DOHH2 (cell line): Measurements from ENCODE around the gene TMEM119.

Source experiments
- H3F3A ChIP-seq: fragments of 200-600 bp; sonication (generic), shearing (Covaris generic); 2 replicates; pipeline ENCODE4 v1.6.0; 2016; ENCODE audit warnings: antibody characterized with exemption, mild to moderate bottlenecking; ENCODE audit not compliant: control insufficient read depth, insufficient read depth
- H3K27ac ChIP-seq: fragments of 200-600 bp; sonication (generic); 2 replicates; pipeline ENCODE4 v1.5.1; 2014; ENCODE audit warnings: low read depth, mild to moderate bottlenecking, low read length, moderate library complexity
- H3K27me3 ChIP-seq: fragments of 200-600 bp; sonication (generic); 2 replicates; pipeline ENCODE4 v1.6.1; 2014; ENCODE audit warnings: mild to moderate bottlenecking, low read length, mixed read lengths; ENCODE audit not compliant: control insufficient read depth
- H3K36me3 ChIP-seq: fragments of 200-600 bp; sonication (generic); 2 replicates; pipeline ENCODE4 v1.6.1; 2014; ENCODE audit warnings: mild to moderate bottlenecking, low read length, moderate library complexity, mixed read lengths; ENCODE audit not compliant: control insufficient read depth
- H3K4me1 ChIP-seq: fragments of 200-600 bp; sonication (generic); 2 replicates; pipeline ENCODE4 v1.6.1; 2014; ENCODE audit warnings: mild to moderate bottlenecking, low read length, mixed read lengths; ENCODE audit not compliant: control insufficient read depth
- H3K4me2 ChIP-seq: fragments of 200-600 bp; sonication (generic); 2 replicates; pipeline ENCODE4 v1.6.0; 2014; ENCODE audit warnings: mild to moderate bottlenecking, low read length, moderate library complexity
- H3K4me3 ChIP-seq: fragments of 200-600 bp; sonication (generic); 2 replicates; pipeline ENCODE4 v1.5.1; 2014; ENCODE audit warnings: mild to moderate bottlenecking, low read length, mixed read lengths
- H3K79me2 ChIP-seq: fragments of 200-600 bp; sonication (generic); 2 replicates; pipeline ENCODE4 v1.6.1; 2014; ENCODE audit warnings: mild to moderate bottlenecking, low read length, mixed read lengths; ENCODE audit not compliant: control insufficient read depth
- H3K9me2 ChIP-seq: fragments of 200-600 bp; sonication (generic); replicated peaks from 2 replicates; pipeline ENCODE4 v1.6.1; 2014; ENCODE audit warnings: mild to moderate bottlenecking, low read length, mixed read lengths; ENCODE audit not compliant: control insufficient read depth
- H3K9me3 ChIP-seq: fragments of 200-600 bp; sonication (generic); 2 replicates; pipeline ENCODE4 v1.6.1; 2014; ENCODE audit warnings: antibody characterized with exemption, low read length, mixed read lengths; ENCODE audit not compliant: control insufficient read depth, insufficient read depth
- H4K20me1 ChIP-seq: fragments of 200-600 bp; sonication (generic); 2 replicates; pipeline ENCODE4 v1.6.0; 2014; ENCODE audit warnings: low read depth, mild to moderate bottlenecking, antibody characterized with exemption, low read length, moderate library complexity; ENCODE audit not compliant: control insufficient read depth, insufficient read depth
- EZH2phosphoT487 ChIP-seq: fragments of 200-600 bp; sonication (generic); IDR thresholded peaks from 2 replicates; pipeline ENCODE4 v1.6.1; 2017; ENCODE audit warnings: borderline replicate concordance, mild to moderate bottlenecking, antibody characterized with exemption, low read length, moderate library complexity, mixed read lengths
- TF ChIP-seq, protein P1 (sequence below): fragments of 200-600 bp; sonication (generic); IDR thresholded peaks from one replicate; pipeline ENCODE4 v1.5.1; 2014; ENCODE audit warnings: antibody characterized with exemption, mild to moderate bottlenecking, low read depth, low read length; ENCODE audit not compliant: poor library complexity, severe bottlenecking

Gene TMEM119

DNA sequence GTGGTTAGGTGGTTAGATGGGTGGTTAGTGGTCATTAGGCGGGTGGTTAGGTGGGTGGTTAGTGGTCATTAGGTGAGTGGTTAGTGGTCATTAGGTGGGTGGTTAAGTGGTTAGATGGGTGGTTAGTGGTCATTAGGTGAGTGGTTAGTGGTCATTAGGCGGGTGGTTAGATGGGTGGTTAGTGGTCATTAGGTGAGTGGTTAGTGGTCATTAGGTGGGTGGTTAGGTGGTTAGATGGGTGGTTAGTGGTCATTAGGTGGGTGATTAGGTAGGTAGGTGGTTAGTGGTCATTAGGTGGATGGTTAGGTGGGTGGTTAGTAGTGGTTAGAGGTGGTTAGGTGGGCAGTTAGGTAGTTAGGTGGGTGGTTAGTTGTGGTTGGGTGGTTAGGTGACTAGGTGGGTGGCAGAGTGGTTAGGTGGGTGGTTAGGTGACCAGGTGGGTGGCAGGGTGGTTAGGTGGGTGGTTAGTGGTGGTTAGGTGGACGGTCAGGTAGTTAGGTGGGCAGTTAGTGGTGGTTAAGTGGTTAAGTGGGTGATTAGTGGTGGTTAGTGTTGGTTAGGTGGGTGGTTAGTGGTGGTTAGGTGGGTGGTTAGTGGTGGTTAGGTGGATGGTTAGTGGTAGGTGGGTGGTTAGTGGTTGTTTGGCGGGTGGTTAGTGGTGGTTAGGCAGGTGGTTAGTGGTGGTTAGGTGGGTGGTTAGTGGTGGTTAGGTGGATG, 8.0 kb upstream of the TMEM119 start:
- Histone ChIP-seq H3K4me1 (peaks cover 6% of the 10 kb centered on the region; the same call in 1 of the 2 replicates), H3K4me2 (no peak overlapping the region), H3K36me3 (no peaks in the 10 kb centered on the region), H3K27me3 (peaks cover 14% of the 10 kb centered on the region), H3K27ac (no peak overlapping the region), H3F3A (peaks cover 2% of the 10 kb centered on the region; the same call in 1 of the 2 replicates), H4K20me1 (no peaks in the 10 kb centered on the region), H3K79me2 (no peaks in the 10 kb centered on the region), H3K9me2 (no peaks in the 10 kb centered on the region), H3K9me3 (no peaks in the 10 kb centered on the region), H3K4me3 (no peak overlapping the region)
- TF ChIP-seq, protein P1, sequence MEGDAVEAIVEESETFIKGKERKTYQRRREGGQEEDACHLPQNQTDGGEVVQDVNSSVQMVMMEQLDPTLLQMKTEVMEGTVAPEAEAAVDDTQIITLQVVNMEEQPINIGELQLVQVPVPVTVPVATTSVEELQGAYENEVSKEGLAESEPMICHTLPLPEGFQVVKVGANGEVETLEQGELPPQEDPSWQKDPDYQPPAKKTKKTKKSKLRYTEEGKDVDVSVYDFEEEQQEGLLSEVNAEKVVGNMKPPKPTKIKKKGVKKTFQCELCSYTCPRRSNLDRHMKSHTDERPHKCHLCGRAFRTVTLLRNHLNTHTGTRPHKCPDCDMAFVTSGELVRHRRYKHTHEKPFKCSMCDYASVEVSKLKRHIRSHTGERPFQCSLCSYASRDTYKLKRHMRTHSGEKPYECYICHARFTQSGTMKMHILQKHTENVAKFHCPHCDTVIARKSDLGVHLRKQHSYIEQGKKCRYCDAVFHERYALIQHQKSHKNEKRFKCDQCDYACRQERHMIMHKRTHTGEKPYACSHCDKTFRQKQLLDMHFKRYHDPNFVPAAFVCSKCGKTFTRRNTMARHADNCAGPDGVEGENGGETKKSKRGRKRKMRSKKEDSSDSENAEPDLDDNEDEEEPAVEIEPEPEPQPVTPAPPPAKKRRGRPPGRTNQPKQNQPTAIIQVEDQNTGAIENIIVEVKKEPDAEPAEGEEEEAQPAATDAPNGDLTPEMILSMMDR: no peak
- TF ChIP-seq EZH2phosphoT487: no peak

DNA sequence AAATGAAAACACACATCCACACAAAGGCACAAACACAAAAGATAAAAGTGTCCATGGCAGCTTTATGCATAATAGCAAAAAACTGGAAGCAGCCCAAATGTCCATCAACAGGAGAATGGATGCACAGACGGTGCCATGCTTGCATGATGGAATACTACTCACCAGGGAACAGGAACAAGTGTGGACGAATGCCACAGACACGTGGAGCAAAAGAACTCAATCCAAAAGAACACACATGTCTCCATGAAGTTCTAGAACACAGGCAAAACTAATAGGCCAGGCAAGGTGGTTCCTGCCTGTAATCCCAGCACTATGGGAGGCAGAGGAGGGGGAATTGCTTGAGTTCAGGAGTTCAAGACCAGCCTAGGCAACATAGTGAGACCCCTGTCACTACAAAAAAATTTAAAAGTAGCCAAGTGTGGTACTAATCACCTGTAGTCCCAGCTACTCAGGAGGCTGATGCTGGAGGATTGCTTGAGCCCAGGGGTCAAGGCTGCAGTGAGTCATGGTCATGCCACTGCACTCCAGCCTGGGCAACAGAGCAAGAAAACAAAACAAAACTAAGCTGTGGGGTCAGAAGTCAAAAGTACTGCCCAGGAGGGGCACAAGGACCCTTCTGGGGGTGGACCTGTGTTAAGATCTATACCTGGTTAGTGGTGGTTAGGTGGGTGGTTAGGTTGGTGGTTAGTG, 7.3 kb upstream of the TMEM119 start:
- no peaks in the 10 kb centered on the region for H3K36me3 ChIP-seq
- H3K4me1 ChIP-seq: peaks cover 6% of the 10 kb centered on the region; the same call in 1 of the 2 replicates
- H3K27me3 ChIP-seq: peaks cover 9% of the 10 kb centered on the region
- H3K4me2 ChIP-seq: no peak overlapping the region
- H3K9me3 ChIP-seq: no peaks in the 10 kb centered on the region
- no peak overlapping the region for H3K4me3 ChIP-seq
- peaks cover 2% of the 10 kb centered on the region; the same call in 1 of the 2 replicates for H3F3A ChIP-seq
- no peaks in the 10 kb centered on the region for H3K79me2 ChIP-seq
- no peaks in the 10 kb centered on the region for H3K9me2 ChIP-seq
- no peaks in the 10 kb centered on the region for H4K20me1 ChIP-seq
- no peak for TF ChIP-seq EZH2phosphoT487
- TF ChIP-seq, protein P1: no peak
- H3K27ac ChIP-seq: no peak overlapping the region

DNA sequence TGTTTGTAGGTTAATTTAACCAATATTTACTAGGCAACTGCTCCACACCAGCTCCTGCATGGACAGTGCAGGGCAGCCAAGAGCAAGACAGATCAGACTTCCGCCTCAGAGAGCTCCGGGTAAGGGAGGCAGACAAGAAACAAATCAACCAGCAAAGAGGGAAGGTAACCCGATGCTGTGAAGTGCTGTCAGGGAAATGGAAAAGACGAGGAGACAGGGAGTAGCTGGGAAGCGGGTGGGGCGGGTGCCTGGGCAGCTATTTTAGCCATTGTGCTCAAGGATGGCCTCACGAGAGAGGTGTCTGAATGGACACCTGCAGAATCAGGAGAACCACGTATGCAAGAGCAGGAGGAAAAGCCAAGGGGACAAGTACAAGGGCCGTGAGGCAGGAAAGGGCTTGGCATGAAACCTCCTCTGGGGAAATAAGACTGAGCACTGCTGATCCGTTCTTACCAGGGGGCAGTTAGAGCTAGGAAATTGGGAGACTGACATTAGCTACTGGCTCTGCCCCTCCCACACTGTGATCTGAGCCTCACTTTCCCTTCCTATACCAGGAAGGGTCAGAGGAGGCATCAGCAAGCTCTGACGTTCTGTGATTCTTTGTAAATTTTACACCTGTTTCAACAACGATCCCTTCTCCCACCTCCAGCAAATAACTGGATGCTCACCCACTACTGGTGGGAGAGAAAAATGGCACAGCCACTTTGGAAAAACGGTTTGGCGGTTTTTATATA, 6.5 kb upstream of the TMEM119 start:
- TF ChIP-seq, protein P1: no peak
- no peak for TF ChIP-seq EZH2phosphoT487
- Histone ChIP-seq H3F3A (peaks cover 2% of the 10 kb centered on the region; the same call in 1 of the 2 replicates), H3K36me3 (no peaks in the 10 kb centered on the region), H3K27me3 (peaks cover 1% of the 10 kb centered on the region), H3K4me3 (no peak overlapping the region), H3K9me3 (no peaks in the 10 kb centered on the region), H3K79me2 (no peaks in the 10 kb centered on the region), H3K4me1 (peaks cover 1% of the 10 kb centered on the region; the same call in 1 of the 2 replicates), H3K4me2 (no peak overlapping the region), H3K9me2 (no peaks in the 10 kb centered on the region), H3K27ac (no peak overlapping the region), H4K20me1 (no peaks in the 10 kb centered on the region)
